GM13976 (cell line): ENCODE data around the gene SMURF1.

Source experiments
- DNase-seq: peaks from one replicate; pipeline ENCODE4 v3.0.0; 2012; ENCODE audit warnings: low spot score
- CTCF ChIP-seq: IDR thresholded peaks from 2 replicates; pipeline ENCODE4 v1.5.1; 2012; ENCODE audit warnings: borderline replicate concordance, mild to moderate bottlenecking; ENCODE audit not compliant: insufficient read depth; ENCODE audit errors: extremely low read depth, missing control alignments, control extremely low read depth
- in situ Hi-C: fragments of 300-500 bp; cut with MboI; formaldehyde crosslinking; loops from one replicate; pipeline ENCODE4 v1.12.0; 2022; ENCODE audit warnings: low sequenced_read_pairs, mixed read lengths, inconsistent platforms; ENCODE audit not compliant: unreplicated experiment

SMURF1 gene

GRCh38 chr7:99128076-99128950, 15.6 kb downstream of the SMURF1 start:
- in situ Hi-C loops, result no loop called here
- no peak for TF ChIP-seq CTCF
- DNase-seq, result no peak

GRCh38 chr7:99127636-99128035, 16.3 kb downstream of the SMURF1 start:
- DNase-seq, result no peak
- in situ Hi-C loops, result no loop called here
- no peak for TF ChIP-seq CTCF

GRCh38 chr7:99126921-99127553, 16.9 kb downstream of the SMURF1 start:
- DNase-seq, result no peak
- in situ Hi-C loops, result no loop called here
- TF ChIP-seq CTCF, result no peak

GRCh38 chr7:99125505-99125865, 18.4 kb downstream of the SMURF1 start:
- TF ChIP-seq CTCF, result no peak
- in situ Hi-C loops, result no loop called here
- no peak for DNase-seq

- DNase-seq, result no peak
- no peak for TF ChIP-seq CTCF
- in situ Hi-C loops, result no loop called here
These were observed 19.0 kb downstream of the SMURF1 start for GRCh38 chr7:99124751-99125504.

- TF ChIP-seq CTCF, result no peak
- in situ Hi-C loops, result no loop called here
- DNase-seq, result no peak
These were observed 19.7 kb downstream of the SMURF1 start for GRCh38 chr7:99124236-99124635.
